HepG2 (cell line): ENCODE measurements around the gene ETFDH. TPM values are rescaled to one million over a fixed set of nuclear protein-coding genes. Genes with fewer than 3 reads are reported as not detected.

ENCODE experiments used
- HDAC1 ChIP-seq: sonication (generic); formaldehyde crosslinking; IDR thresholded peaks from 2 replicates; pipeline ENCODE4 v1.5.1; 2020; ENCODE audit warnings: mild to moderate bottlenecking, missing genetic modification reagents
- HOXD1 ChIP-seq: sonication (generic); formaldehyde crosslinking; IDR thresholded peaks from 2 replicates; pipeline ENCODE4 v1.5.0; 2020; ENCODE audit warnings: missing genetic modification reagents
- KDM2A ChIP-seq: sonication (generic); formaldehyde crosslinking; IDR thresholded peaks from 2 replicates; pipeline ENCODE4 v1.4.0; 2020; ENCODE audit warnings: low read depth, missing genetic modification reagents, borderline replicate concordance
- KLF12 ChIP-seq: sonication (generic); formaldehyde crosslinking; IDR thresholded peaks from 2 replicates; pipeline ENCODE4 v1.4.0; 2020; ENCODE audit warnings: missing genetic modification reagents, borderline replicate concordance
- MTA1 ChIP-seq: sonication (generic); formaldehyde crosslinking; IDR thresholded peaks from 2 replicates; pipeline ENCODE4 v1.4.0; 2020; ENCODE audit warnings: missing genetic modification reagents, mild to moderate bottlenecking, borderline replicate concordance
- PRMT3 ChIP-seq: sonication (generic); formaldehyde crosslinking; IDR thresholded peaks from 2 replicates; pipeline ENCODE4 v1.8.1; 2022; ENCODE audit warnings: low read depth, mild to moderate bottlenecking, moderate library complexity, missing genetic modification reagents, borderline replicate concordance
- SPEN ChIP-seq: sonication (generic); formaldehyde crosslinking; IDR thresholded peaks from 2 replicates; pipeline ENCODE4 v1.5.1; 2020; ENCODE audit warnings: low read depth, mild to moderate bottlenecking, missing genetic modification reagents
- ZFX ChIP-seq: sonication (generic); formaldehyde crosslinking; IDR thresholded peaks from 2 replicates; pipeline ENCODE4 v1.4.0; 2020; ENCODE audit warnings: mild to moderate bottlenecking, low read depth, missing genetic modification reagents, moderate library complexity
- ZNF570 ChIP-seq: sonication (generic); formaldehyde crosslinking; IDR thresholded peaks from 2 replicates; pipeline ENCODE4 v1.4.0; 2020; ENCODE audit warnings: mild to moderate bottlenecking, missing genetic modification reagents, borderline replicate concordance
- polyA plus RNA-seq, 8 experiments: library from polyadenylated mRNA; depleted of rRNA in 3 of 8; stranded (reverse) in 7 of 8; unstranded in 1 of 8; fragments of >200 nt; fragmentation: Illumina TruSeq in 4 of 8; extraction: Trizol in 4 of 8; gene quantifications; 2 replicates each; pipeline versions ENCODE4 v1.2.1 to v1.2.3, GENCODE V29; 2011 to 2016; ENCODE audit warnings: low read depth in 4 of 8, missing spikeins in 1 of 8, mixed read lengths in 1 of 8; ENCODE audit not compliant: insufficient read depth in 1 of 8
- total RNA-seq, 5 experiments: library from RNA; depleted of rRNA; stranded (reverse); fragments of >200 nt; fragmentation: Illumina TruSeq; extraction: Trizol; gene quantifications; 2 replicates each; pipeline ENCODE4 v1.2.3, GENCODE V29; 2016; ENCODE audit warnings: low read depth in 1 of 5
- TF ChIP-seq, protein P1 (sequence below): sonication (generic); formaldehyde crosslinking; IDR thresholded peaks from 2 replicates; pipeline ENCODE4 v1.5.1; 2020; ENCODE audit warnings: mild to moderate bottlenecking, missing genetic modification reagents, moderate library complexity
- TF ChIP-seq, protein P2 (sequence below): IDR thresholded peaks from 2 replicates; pipeline ENCODE4 v1.6.1; 2016; ENCODE audit warnings: low read depth, borderline replicate concordance
- TF ChIP-seq, protein P3 (sequence below): sonication (generic); formaldehyde crosslinking; conservative IDR thresholded peaks from 2 replicates; pipeline ENCODE4 v1.4.0; 2020; ENCODE audit warnings: missing genetic modification reagents
- TF ChIP-seq, protein P4 (sequence below): sonication (generic); formaldehyde crosslinking; conservative IDR thresholded peaks from 2 replicates; pipeline ENCODE4 v1.5.0; 2020; ENCODE audit warnings: missing genetic modification reagents
- TF ChIP-seq, protein P5 (sequence below): sonication (generic); formaldehyde crosslinking; IDR thresholded peaks from 2 replicates; pipeline ENCODE4 v1.5.1; 2020; ENCODE audit warnings: missing genetic modification reagents, mild to moderate bottlenecking, borderline replicate concordance
- TF ChIP-seq, protein P6 (sequence below): sonication (generic); formaldehyde crosslinking; IDR thresholded peaks from 2 replicates; pipeline ENCODE4 v1.5.0; 2020; ENCODE audit warnings: missing genetic modification reagents

The ETFDH gene
- total and polyA plus RNA-seq, 2 of the 13 experiments (the other 11 are each of a cell fraction or from before 2014, with no cell fraction given), result 14.7 to 17.8 TPM

DNA sequence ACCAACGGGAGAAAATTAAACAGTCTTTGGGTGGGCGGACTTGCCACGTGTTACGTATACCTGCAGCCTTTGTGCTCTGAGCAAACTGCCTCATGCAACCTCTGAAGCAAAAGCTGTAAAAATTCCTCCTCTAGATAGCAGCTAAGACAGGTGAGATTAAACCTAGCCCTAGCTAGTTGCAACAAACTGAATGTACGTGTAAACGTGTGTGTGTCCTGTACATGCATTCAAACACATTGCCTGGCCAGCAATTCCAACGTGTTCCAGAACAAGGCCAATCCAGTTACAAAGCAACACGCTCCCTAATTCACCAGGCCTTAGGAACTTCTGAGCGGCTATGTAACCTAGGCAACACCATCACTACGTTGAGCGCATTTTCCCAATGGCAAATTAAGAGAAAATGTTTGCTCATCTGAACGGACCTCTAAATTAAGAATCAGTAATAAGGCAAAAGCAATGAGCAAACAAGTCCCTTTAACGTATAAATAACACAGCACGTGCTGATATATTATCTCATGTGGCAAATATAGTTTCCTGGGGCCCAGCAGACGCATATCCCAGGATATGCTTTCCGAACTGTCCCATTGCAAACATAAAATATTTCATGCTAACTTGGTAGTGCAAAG is 50.3 kb downstream of the ETFDH start (continued):
- TF ChIP-seq, protein P1, sequence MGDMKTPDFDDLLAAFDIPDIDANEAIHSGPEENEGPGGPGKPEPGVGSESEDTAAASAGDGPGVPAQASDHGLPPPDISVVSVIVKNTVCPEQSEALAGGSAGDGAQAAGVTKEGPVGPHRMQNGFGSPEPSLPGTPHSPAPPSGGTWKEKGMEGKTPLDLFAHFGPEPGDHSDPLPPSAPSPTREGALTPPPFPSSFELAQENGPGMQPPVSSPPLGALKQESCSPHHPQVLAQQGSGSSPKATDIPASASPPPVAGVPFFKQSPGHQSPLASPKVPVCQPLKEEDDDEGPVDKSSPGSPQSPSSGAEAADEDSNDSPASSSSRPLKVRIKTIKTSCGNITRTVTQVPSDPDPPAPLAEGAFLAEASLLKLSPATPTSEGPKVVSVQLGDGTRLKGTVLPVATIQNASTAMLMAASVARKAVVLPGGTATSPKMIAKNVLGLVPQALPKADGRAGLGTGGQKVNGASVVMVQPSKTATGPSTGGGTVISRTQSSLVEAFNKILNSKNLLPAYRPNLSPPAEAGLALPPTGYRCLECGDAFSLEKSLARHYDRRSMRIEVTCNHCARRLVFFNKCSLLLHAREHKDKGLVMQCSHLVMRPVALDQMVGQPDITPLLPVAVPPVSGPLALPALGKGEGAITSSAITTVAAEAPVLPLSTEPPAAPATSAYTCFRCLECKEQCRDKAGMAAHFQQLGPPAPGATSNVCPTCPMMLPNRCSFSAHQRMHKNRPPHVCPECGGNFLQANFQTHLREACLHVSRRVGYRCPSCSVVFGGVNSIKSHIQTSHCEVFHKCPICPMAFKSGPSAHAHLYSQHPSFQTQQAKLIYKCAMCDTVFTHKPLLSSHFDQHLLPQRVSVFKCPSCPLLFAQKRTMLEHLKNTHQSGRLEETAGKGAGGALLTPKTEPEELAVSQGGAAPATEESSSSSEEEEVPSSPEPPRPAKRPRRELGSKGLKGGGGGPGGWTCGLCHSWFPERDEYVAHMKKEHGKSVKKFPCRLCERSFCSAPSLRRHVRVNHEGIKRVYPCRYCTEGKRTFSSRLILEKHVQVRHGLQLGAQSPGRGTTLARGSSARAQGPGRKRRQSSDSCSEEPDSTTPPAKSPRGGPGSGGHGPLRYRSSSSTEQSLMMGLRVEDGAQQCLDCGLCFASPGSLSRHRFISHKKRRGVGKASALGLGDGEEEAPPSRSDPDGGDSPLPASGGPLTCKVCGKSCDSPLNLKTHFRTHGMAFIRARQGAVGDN (CRISPR knock-in tag), result no peak
- TF ChIP-seq, protein P2, sequence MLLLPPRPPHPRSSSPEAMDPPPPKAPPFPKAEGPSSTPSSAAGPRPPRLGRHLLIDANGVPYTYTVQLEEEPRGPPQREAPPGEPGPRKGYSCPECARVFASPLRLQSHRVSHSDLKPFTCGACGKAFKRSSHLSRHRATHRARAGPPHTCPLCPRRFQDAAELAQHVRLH (CRISPR knock-in tag), result no peak
- TF ChIP-seq PRMT3 (CRISPR knock-in tag), result 0 out of 2 replicates have a peak, but pooled peaks have one; percentile 22
- 0 out of 2 replicates have a peak, but pooled peaks have one; percentile 44 for TF ChIP-seq KLF12 (CRISPR knock-in tag)
- TF ChIP-seq, protein P3, sequence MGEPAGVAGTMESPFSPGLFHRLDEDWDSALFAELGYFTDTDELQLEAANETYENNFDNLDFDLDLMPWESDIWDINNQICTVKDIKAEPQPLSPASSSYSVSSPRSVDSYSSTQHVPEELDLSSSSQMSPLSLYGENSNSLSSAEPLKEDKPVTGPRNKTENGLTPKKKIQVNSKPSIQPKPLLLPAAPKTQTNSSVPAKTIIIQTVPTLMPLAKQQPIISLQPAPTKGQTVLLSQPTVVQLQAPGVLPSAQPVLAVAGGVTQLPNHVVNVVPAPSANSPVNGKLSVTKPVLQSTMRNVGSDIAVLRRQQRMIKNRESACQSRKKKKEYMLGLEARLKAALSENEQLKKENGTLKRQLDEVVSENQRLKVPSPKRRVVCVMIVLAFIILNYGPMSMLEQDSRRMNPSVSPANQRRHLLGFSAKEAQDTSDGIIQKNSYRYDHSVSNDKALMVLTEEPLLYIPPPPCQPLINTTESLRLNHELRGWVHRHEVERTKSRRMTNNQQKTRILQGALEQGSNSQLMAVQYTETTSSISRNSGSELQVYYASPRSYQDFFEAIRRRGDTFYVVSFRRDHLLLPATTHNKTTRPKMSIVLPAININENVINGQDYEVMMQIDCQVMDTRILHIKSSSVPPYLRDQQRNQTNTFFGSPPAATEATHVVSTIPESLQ (CRISPR knock-in tag), result no peak
- TF ChIP-seq, protein P4, sequence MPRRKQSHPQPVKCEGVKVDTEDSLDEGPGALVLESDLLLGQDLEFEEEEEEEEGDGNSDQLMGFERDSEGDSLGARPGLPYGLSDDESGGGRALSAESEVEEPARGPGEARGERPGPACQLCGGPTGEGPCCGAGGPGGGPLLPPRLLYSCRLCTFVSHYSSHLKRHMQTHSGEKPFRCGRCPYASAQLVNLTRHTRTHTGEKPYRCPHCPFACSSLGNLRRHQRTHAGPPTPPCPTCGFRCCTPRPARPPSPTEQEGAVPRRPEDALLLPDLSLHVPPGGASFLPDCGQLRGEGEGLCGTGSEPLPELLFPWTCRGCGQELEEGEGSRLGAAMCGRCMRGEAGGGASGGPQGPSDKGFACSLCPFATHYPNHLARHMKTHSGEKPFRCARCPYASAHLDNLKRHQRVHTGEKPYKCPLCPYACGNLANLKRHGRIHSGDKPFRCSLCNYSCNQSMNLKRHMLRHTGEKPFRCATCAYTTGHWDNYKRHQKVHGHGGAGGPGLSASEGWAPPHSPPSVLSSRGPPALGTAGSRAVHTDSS, result 0 out of 2 replicates have a peak, but pooled peaks have one; percentile 8
- TF ChIP-seq HOXD1, result peak; percentile 16; the same call in 1 of the 2 replicates
- TF ChIP-seq, protein P5, sequence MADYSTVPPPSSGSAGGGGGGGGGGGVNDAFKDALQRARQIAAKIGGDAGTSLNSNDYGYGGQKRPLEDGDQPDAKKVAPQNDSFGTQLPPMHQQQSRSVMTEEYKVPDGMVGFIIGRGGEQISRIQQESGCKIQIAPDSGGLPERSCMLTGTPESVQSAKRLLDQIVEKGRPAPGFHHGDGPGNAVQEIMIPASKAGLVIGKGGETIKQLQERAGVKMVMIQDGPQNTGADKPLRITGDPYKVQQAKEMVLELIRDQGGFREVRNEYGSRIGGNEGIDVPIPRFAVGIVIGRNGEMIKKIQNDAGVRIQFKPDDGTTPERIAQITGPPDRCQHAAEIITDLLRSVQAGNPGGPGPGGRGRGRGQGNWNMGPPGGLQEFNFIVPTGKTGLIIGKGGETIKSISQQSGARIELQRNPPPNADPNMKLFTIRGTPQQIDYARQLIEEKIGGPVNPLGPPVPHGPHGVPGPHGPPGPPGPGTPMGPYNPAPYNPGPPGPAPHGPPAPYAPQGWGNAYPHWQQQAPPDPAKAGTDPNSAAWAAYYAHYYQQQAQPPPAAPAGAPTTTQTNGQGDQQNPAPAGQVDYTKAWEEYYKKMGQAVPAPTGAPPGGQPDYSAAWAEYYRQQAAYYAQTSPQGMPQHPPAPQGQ (CRISPR knock-in tag), result no peak
- no peak; the same call in 1 of the 2 replicates for TF ChIP-seq HDAC1 (CRISPR knock-in tag)
- no peak for TF ChIP-seq KDM2A
- no peak for TF ChIP-seq ZNF570 (CRISPR knock-in tag)
- TF ChIP-seq ZFX, result peak; percentile 72
- no peak for TF ChIP-seq SPEN (CRISPR knock-in tag)
- no peak for TF ChIP-seq MTA1 (CRISPR knock-in tag)
- TF ChIP-seq, protein P6, sequence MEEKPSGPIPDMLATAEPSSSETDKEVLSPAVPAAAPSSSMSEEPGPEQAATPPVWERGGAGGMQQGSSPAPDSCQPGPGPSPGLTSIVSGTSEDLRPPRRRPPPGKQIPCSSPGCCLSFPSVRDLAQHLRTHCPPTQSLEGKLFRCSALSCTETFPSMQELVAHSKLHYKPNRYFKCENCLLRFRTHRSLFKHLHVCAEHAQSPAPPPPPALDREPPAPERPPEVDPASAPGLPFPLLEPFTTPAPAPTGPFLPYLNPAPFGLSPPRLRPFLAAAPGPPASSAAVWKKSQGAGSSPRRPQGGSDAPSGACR (CRISPR knock-in tag), result 0 out of 2 replicates have a peak, but pooled peaks have one; percentile 10
